GM21381 (cell line): ENCODE data around the gene GGTLC1.

ENCODE experiments used
- ATAC-seq: cut with Tn5 transposase; IDR thresholded peaks from one replicate; pipeline ENCODE4 v1.9.1; 2021; ENCODE audit warnings: mild to moderate bottlenecking, moderate library complexity; ENCODE audit not compliant: unreplicated experiment

The GGTLC1 gene

DNA sequence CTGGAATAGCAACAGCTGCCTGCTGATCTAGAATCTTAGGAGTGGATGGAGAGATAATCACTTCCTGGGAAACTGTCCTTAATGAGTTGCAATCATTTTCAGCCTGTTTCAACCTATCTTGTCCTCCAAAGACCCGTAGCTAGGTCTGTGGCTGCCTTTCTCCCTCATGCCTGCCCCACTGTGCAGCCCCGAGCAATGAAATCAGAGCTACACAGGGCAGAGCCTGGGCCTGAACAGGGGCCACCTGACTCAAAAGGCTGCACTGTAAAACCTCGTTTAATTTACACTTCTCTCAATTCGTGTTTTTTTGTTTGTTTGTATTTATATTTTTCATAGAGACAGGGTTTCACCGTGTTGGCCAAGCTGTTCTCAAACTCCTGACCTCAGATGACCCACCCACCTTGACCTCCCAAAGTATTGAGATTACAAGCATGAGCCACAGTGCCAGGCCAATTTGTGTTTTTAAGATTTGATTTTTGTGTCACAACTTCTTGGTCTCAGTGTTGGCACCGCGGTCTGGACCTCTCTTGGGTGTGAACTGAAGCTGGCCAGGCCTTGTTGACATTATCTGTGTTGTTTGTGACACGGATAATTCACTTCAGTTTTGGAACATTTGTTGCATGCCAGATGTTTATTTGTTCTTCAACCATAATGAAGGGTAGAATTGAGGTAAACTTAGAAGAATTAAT, 21.5 kb downstream of the GGTLC1 start:
- no peak for ATAC-seq

DNA sequence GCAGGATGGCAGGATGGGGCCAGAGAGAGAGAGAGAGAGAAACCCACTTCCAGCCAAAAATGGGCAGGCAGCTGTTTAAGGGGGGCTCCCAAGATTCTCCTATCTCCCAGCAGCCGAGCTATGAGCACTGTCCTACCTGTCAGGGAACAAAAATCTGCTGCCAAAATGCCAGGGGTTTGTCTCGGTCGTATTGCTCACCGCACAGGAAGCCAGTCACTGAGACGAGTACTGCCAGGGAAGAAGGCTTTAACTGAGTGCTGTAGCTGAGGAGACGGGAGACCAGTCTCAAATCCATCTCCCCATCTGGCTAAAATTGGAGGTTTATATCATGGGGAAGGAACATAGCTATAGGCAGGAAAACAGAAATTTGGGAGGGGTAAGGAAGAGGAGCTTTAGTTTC, 22.3 kb downstream of the GGTLC1 start:
- no peak for ATAC-seq

DNA sequence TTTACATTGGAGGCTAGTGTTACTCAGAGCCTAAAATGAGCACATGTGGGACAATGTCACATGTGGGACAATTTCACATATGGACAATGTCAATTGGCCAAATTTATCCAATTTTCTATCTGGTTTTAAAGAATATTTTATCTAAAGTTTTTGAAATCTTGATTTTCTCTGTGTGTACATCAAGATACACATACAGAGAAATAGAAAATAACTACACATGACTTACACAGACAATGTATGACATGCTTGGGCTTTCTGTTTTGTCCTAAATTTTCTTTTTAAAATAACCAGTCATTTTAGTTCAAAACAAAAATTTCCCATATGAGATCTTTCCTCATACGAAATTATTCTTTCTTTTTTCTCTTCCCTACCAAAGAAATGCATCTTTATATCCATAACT, 24.6 kb downstream of the GGTLC1 start:
- ATAC-seq: no peak

DNA sequence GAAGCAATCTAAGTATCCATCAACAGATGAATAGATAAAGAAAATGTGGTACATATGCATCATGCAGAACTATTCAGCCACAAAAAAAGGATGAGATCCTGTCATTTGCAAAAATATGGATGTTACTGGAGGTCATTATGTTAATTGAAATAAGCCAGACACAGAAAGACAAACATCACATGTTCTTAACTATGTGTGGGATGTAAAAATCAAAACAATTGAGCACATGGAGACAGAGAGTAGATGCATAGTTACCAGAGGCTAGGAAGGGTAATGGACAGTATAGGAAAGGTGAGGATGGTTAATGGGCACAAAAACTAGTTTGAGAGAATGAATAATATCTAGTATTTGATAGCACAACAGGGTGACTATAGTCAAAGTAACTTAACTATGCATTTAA, 26.3 kb downstream of the GGTLC1 start:
- no peak for ATAC-seq

DNA sequence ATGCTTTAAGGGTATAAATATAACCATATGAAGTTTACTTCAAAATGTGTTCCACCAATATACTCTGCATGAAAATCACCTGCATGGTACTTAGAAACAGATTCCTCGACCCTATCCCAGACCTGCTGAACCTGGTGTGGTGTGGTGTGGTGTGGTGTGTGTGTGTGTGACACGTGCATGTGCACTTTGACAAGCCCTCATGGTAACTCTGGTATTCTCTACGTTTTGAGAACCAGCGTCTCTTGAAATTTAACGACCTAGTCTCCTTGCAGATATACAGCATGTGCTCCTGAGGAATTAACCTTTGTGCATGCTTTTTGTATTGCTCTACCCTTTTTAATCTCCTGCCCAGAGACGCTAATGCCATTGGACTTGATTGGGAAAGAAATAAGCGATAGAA, 29.5 kb downstream of the GGTLC1 start:
- no peak for ATAC-seq

DNA sequence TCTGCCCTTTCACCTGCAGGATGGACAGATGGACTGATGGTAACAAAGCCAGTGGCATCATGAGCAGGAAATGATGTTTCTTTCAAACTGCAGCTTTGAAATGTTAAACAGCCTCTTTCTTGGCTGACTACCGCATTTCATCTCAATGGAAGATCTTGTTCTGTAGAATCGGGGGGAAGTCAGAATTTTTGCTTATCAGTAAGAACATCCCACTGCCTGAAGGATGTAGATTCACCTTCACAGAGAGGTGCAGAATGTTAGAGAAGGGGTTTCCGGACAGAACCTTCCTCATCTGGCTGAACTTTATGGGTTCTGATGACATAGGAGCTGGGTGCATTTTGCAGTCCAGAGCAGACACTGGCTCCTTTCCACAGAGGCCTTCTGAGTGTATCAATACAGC, 32.7 kb downstream of the GGTLC1 start:
- no peak for ATAC-seq

DNA sequence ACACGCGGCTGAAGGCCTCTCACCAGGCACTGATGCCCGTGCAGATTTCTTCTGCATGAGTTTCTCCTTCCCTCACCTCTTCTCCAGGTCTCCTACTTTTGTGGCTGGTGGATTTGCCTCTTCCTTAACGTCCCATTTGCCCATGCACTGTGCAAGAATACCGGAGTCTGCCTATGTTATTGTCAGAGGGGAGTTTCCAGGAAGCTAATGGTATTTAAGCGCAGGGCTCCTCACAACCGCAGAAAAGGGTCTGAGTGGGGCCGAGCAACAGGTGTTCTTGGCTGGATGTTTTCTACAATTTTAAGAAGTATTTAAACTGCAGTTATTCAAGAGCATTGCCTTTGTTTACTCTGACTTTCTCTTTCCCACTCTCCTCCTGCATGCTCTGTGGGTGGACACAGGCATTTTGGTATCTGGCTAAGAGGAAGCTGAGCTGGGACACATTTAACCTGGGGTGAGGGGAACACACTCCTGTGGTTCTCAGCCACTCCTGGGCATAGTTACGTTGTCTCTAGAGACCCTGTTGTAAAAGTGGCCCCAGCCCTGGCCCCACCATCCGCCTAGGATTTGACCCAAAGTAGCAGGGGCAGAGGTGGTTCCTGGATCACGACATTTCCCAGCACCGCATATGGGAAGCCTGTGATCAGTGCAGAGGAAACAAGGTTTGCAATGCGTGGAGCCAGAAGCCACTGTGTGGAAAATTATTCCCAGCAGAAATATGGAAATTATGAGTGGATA, 34.4 kb downstream of the GGTLC1 start:
- ATAC-seq: no peak

DNA sequence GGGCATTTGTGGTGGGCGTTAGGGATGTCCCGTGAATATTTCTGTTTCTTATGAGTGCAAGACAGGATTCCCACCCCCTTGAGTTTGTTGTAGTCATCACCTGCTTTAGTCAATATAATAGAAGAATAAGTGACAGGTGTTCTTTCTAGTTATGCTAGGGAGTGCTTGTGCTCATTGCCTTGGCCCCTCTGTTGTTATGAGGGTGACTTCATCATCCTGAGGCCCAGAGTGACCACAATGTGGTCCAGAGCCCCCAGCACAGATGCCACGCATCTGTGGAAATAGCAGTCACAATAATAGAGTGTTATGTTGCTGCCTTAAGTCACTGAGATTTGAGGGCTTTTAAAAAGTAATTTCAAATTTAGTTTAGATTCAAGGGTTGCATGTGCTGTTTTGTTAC, 42.4 kb downstream of the GGTLC1 start:
- ATAC-seq: no peak

DNA sequence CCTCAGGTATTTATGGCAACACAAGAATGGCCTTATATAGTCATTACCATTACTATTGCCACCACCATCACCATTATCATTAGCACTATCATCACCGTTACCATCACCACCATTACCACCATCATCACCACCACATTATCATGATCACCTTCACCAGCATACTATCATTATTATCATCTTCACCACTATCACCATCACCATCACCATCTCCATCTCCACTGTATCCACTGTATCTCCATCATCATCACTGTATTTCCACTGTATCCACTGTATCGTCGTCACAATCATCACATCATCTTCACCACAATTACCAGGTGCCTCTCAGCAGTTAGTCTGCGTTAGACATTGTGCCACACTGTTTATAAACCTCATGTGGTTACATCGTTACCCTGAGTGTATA, 45.3 kb downstream of the GGTLC1 start:
- no peak for ATAC-seq

DNA sequence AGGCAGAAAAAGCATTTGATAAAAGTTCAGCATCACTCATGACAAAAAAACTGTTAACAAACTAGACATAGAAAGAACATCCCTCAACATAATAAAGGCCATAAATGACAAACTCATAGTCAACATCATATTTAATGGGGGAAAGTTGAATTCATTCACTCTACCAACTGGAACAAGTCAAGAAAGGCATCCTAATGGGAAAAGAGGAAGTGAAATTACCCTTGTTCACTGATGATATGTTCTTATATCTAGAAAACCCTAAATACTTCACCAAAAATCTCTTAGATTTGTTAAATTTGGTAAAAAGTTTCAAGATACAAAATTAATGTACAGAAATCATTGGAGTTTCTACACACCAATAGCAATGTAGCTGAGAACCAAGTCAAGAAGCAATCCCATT, 48.9 kb downstream of the GGTLC1 start:
- no peak for ATAC-seq

DNA sequence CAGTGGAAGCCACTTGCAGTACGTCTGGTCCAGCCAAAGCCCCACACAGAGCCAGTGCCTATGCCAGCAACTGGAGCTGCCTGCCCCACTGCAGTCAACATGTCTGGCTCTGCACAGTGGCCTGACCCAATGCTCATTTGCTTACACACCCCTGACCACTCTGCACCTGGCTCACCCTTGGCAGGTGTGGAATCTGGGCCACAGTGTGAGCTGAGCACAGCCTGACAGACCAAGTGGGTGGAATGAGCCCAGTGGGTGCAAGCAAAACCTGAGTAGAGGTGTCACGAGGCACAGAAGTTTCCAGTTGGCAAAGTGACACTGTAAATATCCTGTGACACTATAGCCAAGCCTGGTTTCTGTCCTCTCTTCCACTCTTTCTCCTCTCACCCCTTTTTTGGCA, 49.5 kb downstream of the GGTLC1 start:
- ATAC-seq: no peak

DNA sequence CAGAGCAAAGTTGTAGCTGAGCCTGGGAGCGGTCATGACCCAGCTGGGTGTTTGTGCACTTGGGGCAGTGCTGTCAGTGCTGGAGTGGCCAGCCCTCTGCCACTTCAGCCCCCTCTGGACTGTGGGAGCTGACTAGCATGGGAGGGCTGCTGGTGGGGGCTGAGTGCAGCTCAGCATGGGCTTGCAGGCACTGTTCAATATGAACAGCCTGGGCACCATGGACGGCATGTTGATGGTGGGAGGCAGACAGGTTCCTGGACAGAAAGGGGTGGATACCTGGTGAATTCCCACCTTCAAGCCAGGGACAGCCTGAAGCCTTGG, 50.5 kb downstream of the GGTLC1 start:
- no peak for ATAC-seq

DNA sequence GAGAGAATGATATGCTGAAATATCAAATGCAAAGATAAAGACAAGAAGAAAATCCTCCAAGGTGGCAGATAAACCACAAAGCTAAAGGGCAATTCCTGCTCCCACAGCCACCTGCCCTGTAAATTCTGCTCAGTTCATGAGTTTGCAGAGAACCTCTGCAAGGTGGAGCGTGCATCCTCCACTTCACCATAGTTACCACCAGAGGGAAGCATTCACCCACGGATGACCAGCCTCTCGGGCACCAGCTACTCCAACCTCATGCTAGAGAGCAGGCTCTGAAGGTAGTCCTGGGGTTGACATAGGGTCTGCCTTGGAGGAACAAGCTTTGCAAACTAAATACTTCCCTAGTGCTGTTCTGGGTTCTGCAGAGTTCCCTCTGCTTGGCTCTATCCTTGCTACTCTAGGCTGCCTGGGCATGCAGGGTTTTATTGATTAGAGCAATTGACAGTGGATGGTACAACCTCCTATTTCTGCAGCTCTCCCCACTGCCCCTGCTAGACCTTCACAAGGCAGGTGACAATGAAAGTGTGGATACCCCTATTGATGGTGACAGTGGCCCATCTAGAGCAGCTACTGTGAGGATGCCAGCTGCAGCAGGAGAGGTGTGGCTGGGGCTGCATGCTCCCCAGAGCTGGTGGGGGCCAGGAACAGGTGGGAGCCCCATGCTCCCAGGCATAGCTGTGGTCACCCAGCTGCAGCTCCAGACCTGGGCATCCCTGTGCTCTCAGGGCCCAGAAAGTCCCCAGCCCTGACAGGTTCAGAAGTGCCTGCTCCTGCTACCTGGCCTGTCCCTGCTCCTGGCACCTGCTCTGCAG, 51.1 kb downstream of the GGTLC1 start:
- ATAC-seq: no peak
